Endothelial cell (in vitro differentiated cells): ENCODE results near the gene TANK. TPM values are rescaled to one million over a fixed set of nuclear protein-coding genes. Genes with fewer than 3 reads are reported as not detected.

Experiments used
- DNase-seq: peaks from one replicate; pipeline ENCODE4 v3.0.0; 2021; ENCODE audit warnings: low spot score
- H3K27ac Mint-ChIP-seq: one replicate; pipeline ENCODE4 v1.8.0; 2021; ENCODE audit warnings: mixed read lengths, inconsistent platforms; ENCODE audit not compliant: unreplicated experiment
- H3K27me3 Mint-ChIP-seq: one replicate; pipeline ENCODE4 v1.8.0; 2021; ENCODE audit warnings: mild to moderate bottlenecking, moderate library complexity, mixed read lengths, inconsistent platforms; ENCODE audit not compliant: unreplicated experiment
- H3K36me3 Mint-ChIP-seq: one replicate; pipeline ENCODE4 v1.8.0; 2021; ENCODE audit warnings: mild to moderate bottlenecking, low read depth, mixed read lengths, inconsistent platforms; ENCODE audit not compliant: unreplicated experiment
- H3K4me1 Mint-ChIP-seq: one replicate; pipeline ENCODE4 v1.8.0; 2021; ENCODE audit warnings: mild to moderate bottlenecking, mixed read lengths, inconsistent platforms; ENCODE audit not compliant: unreplicated experiment
- H3K4me3 Mint-ChIP-seq: one replicate; pipeline ENCODE4 v1.8.0; 2021; ENCODE audit warnings: mild to moderate bottlenecking, mixed read lengths, inconsistent platforms; ENCODE audit not compliant: unreplicated experiment
- H3K9me3 Mint-ChIP-seq: one replicate; pipeline ENCODE4 v1.8.0; 2021; ENCODE audit warnings: mixed read lengths, inconsistent platforms; ENCODE audit not compliant: unreplicated experiment
- CTCF ChIP-seq: fragments of 200-600 bp; sonication (generic); IDR thresholded peaks from one replicate; pipeline ENCODE4 v1.5.0; 2021; ENCODE audit warnings: antibody characterized with exemption; ENCODE audit not compliant: unreplicated experiment
- total RNA-seq: library from RNA; stranded (reverse); fragmentation: NEBNext Ultra II Directional; extraction: Animal tissue kit (Norgen Biotek cat#: 25700); gene quantifications from one replicate; pipeline ENCODE4 v1.2.1, GENCODE V29; 2021; ENCODE audit not compliant: unreplicated experiment

The TANK gene
- total RNA-seq, 1 donor from 2014 or later, result 40.8 TPM

DNA sequence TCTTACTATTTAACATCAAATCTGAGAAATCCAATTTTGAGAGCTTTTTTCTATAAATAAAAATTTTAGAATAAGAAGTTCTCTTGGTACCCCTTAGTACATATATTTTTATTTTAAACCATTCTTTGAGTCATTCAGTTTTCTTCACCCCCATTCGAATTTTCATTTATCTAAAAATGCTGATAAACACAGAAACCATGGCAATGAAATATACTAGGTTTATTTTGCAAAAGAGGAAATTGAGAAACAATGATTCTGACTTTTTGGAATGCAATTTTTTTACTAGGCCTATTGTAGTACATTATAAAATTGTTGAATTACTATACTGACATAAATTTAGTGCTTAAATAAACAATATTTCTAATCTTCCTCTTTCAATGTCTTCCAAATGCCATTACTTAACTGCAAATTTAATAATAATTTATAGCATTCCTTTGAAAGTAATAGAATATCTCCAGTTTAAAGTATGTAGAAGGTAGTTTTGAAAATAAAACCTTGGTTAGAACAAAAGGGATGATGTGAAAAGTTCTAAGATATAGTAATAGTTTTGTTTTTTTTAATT, 46.3 kb downstream of the TANK start:
- no peaks in the 10 kb centered on the region for H3K27me3 Mint-ChIP-seq
- no peak overlapping the region for H3K4me3 Mint-ChIP-seq
- DNase-seq, result no peak
- no peaks in the 10 kb centered on the region for H3K36me3 Mint-ChIP-seq
- H3K9me3 Mint-ChIP-seq, result no peaks in the 10 kb centered on the region
- peaks cover 9% of the 10 kb centered on the region for H3K4me1 Mint-ChIP-seq
- no peak for TF ChIP-seq CTCF
- peak overlapping the region; percentile 57 for H3K27ac Mint-ChIP-seq

GRCh38 chr2:161207941-161208340, 47.7 kb downstream of the TANK start:
- H3K9me3 Mint-ChIP-seq, result no peaks in the 10 kb centered on the region
- no peak overlapping the region for H3K4me3 Mint-ChIP-seq
- H3K4me1 Mint-ChIP-seq, result peaks cover 9% of the 10 kb centered on the region
- H3K36me3 Mint-ChIP-seq, result peaks cover 5% of the 10 kb centered on the region
- no peak for DNase-seq
- H3K27ac Mint-ChIP-seq, result peak overlapping the region; percentile 89
- H3K27me3 Mint-ChIP-seq, result no peaks in the 10 kb centered on the region
- TF ChIP-seq CTCF, result no peak

DNA sequence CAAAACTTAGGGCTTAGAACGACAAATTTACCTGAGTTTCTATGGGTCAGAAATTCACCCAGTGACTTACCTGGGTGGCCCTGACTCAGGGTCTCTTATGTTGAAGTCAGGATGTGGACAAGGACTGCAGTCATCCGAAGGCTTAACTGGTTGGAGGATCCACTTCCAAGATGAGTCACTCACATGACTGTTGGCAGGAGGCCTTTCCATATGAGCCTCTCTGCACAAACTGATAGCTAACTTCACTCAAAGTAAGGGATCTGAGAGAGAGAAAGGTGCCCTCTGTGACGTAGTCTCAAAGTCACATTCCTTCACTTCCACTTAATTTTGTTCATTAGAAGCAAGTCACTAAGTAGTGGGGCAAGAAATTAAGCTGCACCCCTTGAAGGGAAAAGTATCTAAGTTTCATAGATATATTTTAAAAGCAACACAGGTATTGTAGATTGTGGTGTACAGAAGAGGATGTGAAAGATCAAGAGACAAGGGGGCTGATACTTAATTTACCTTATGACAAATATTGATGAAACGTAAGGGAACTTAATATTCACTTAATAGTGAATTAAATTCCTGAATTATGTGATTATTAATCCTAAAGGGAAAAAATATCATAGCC, 48.4 kb downstream of the TANK start:
- Mint-ChIP-seq H3K27ac (no peak overlapping the region), H3K4me3 (no peak overlapping the region), H3K9me3 (no peaks in the 10 kb centered on the region), H3K27me3 (no peaks in the 10 kb centered on the region), H3K36me3 (peaks cover 5% of the 10 kb centered on the region), H3K4me1 (peaks cover 9% of the 10 kb centered on the region)
- DNase-seq, result no peak
- no peak for TF ChIP-seq CTCF

DNA sequence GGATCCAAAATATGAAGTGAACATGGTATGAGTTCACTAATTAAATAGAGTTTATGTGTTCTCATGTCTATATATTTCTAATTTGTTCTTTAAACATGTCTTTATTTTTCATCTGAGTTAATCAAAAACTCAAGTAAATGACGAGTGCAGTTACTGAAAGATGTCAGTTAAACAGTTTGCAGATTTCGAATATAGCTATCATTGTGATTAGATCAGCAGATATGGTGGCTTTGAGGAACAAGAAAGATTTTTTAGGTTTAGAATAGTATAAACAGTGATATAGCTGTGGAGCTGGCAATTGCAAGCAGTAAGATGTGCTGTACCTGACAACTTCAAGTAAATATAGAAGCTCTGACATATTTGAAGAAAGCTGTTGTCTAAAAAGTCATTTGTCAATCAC, 49.7 kb downstream of the TANK start:
- Mint-ChIP-seq H3K36me3 (peaks cover 5% of the 10 kb centered on the region), H3K4me1 (peaks cover 9% of the 10 kb centered on the region), H3K27me3 (no peaks in the 10 kb centered on the region), H3K27ac (no peak overlapping the region), H3K9me3 (no peaks in the 10 kb centered on the region), H3K4me3 (no peak overlapping the region)
- no peak for TF ChIP-seq CTCF
- DNase-seq, result no peak

GRCh38 chr2:161217597-161218185, 57.5 kb downstream of the TANK start:
- H3K9me3 Mint-ChIP-seq, result no peaks in the 10 kb centered on the region
- H3K36me3 Mint-ChIP-seq, result peaks cover 3% of the 10 kb centered on the region
- peaks cover 23% of the 10 kb centered on the region for H3K4me1 Mint-ChIP-seq
- no peak for TF ChIP-seq CTCF
- no peak for DNase-seq
- no peak overlapping the region for H3K27ac Mint-ChIP-seq
- no peak overlapping the region for H3K4me3 Mint-ChIP-seq
- no peaks in the 10 kb centered on the region for H3K27me3 Mint-ChIP-seq
